B cell (primary cell): Measurements from ENCODE around the gene STIM1.

Experiments used
- CTCF ChIP-seq: fragments of 200-600 bp; IDR thresholded peaks from one replicate; pipeline ENCODE4 v1.8.0; 2022; ENCODE audit warnings: antibody characterized with exemption, mild to moderate bottlenecking
- EZH2 ChIP-seq: IDR thresholded peaks from 2 replicates; pipeline ENCODE4 v1.6.1; 2012; ENCODE audit warnings: borderline replicate concordance, low read depth, mild to moderate bottlenecking, moderate library complexity, low read length; ENCODE audit not compliant: insufficient read depth, poor library complexity, severe bottlenecking

GRCh38 chr11:4066910-4067309, 211.4 kb downstream of the STIM1 start:
- TF ChIP-seq CTCF (no peak), EZH2 (no peak)
